Caco-2 (cell line): Measurements from ENCODE around the gene CD74. TPM values are rescaled to one million over a fixed set of nuclear protein-coding genes. Genes with fewer than 3 reads are reported as not detected.

Experiments
- BruUV-seq: library from RNA; stranded (reverse); fragments of 400-500 nt; replicated peaks from 2 replicates; lab custom pipeline; 2021; lab: Mats Ljungman, UMichigan
- CTCF ChIA-PET: fragments of 300-600 bp; sonication (Branson Sonifier 250); formaldehyde crosslinking; loops from one replicate; lab custom pipeline; 2022; ENCODE audit warnings: antibody characterized with exemption; lab: Charles Lee
- POLR2A ChIA-PET: fragments of 300-600 bp; sonication (Branson Sonifier 250); formaldehyde crosslinking; loops from one replicate; lab custom pipeline; 2022; ENCODE audit warnings: antibody characterized with exemption; lab: Charles Lee
- DNase-seq, 2 experiments: peaks; one replicate each; pipeline versions ENCODE4 v3.0.0 to v3.0.0-alpha.2; 2020 to 2022
- H3K27me3 ChIP-seq: replicated peaks from 2 replicates; pipeline ENCODE4 v1.6.0; 2011; ENCODE audit warnings: low read length; ENCODE audit not compliant: control insufficient read depth, insufficient read depth
- H3K36me3 ChIP-seq: 2 replicates; pipeline ENCODE4 v1.5.1; 2011; ENCODE audit warnings: low read length; ENCODE audit not compliant: control insufficient read depth, insufficient read depth
- H3K4me1 ChIP-seq: fragments of 250-450 bp; sonication (Bioruptor Pico); 2 replicates; pipeline ENCODE4 v1.5.1; 2020; ENCODE audit warnings: mild to moderate bottlenecking
- H3K4me3 ChIP-seq: 2 replicates; pipeline ENCODE4 v1.5.1; 2011; ENCODE audit warnings: low read depth, mild to moderate bottlenecking, control low read depth, low read length
- H3K9me3 ChIP-seq: fragments of 250-450 bp; sonication (Bioruptor Pico); 2 replicates; pipeline ENCODE4 v1.5.1; 2020; ENCODE audit warnings: mild to moderate bottlenecking, moderate library complexity
- H3K27ac Mint-ChIP-seq: one replicate; pipeline ENCODE4 v1.8.0; 2022; ENCODE audit warnings: mixed read lengths; ENCODE audit not compliant: unreplicated experiment
- H3K27me3 Mint-ChIP-seq: one replicate; pipeline ENCODE4 v1.8.0; 2022; ENCODE audit warnings: mixed read lengths; ENCODE audit not compliant: insufficient read depth, unreplicated experiment
- H3K36me3 Mint-ChIP-seq: one replicate; pipeline ENCODE4 v1.8.0; 2022; ENCODE audit warnings: mild to moderate bottlenecking, mixed read lengths; ENCODE audit not compliant: insufficient read depth, unreplicated experiment
- H3K4me1 Mint-ChIP-seq: one replicate; pipeline ENCODE4 v1.8.0; 2022; ENCODE audit warnings: low read depth, mixed read lengths; ENCODE audit not compliant: unreplicated experiment
- H3K4me3 Mint-ChIP-seq: one replicate; pipeline ENCODE4 v1.8.0; 2022; ENCODE audit warnings: mild to moderate bottlenecking, moderate library complexity, mixed read lengths; ENCODE audit not compliant: unreplicated experiment
- H3K9me3 Mint-ChIP-seq: one replicate; pipeline ENCODE4 v1.8.0; 2022; ENCODE audit warnings: mixed read lengths; ENCODE audit not compliant: unreplicated experiment
- CTCF ChIP-seq, 2 experiments: fragments of 200-600 bp in 1 of 2; IDR thresholded peaks; 1 replicate in 1 of 2; 2 replicates in 1 of 2; pipeline versions ENCODE4 v1.5.1 to v1.8.0; 2011 to 2022; ENCODE audit warnings: antibody characterized with exemption in 1 of 2, control low read depth in 1 of 2, inconsistent platforms in 1 of 2, low read depth in 1 of 2, low read length in 1 of 2, mild to moderate bottlenecking in 1 of 2, moderate library complexity in 1 of 2; ENCODE audit not compliant: insufficient read depth in 1 of 2, severe bottlenecking in 1 of 2, unreplicated experiment in 1 of 2
- intact Hi-C: fragments of 100-400 bp; cut with micrococcal nuclease; formaldehyde crosslinking; loops from one replicate; pipeline ENCODE4 v1.10.0; 2022; ENCODE audit not compliant: unreplicated experiment
- total RNA-seq: library from RNA; stranded (reverse); gene quantifications from 2 replicates; pipeline ENCODE4 v1.2.3, GENCODE V29; 2022

Gene CD74
- total RNA-seq, 1 experiment from 2014 or later: 59.3 TPM

GRCh38 chr5:150352244-150353031 is 60.3 kb downstream of the CD74 start:
- Histone ChIP-seq H3K4me1 (peaks cover 12% of the 10 kb centered on the region), H3K27me3 (no peaks in the 10 kb centered on the region), H3K9me3 (no peaks in the 10 kb centered on the region), H3K36me3 (no peaks in the 10 kb centered on the region), H3K4me3 (no peak overlapping the region)
- POLR2A ChIA-PET: no interaction called here
- BruUV-seq: no TSS peak
- peaks cover 20% of the 10 kb centered on the region for H3K4me1 Mint-ChIP-seq
- TF ChIP-seq CTCF (IDR thresholded peaks at IDR 0.05; ENCODE audit: insufficient read depth in 1 of 2, low read depth in 1 of 2, low read length in 1 of 2, severe bottlenecking in 1 of 2, unreplicated experiment in 1 of 2): no peak
- H3K36me3 Mint-ChIP-seq: no peaks in the 10 kb centered on the region
- H3K4me3 Mint-ChIP-seq: no peak overlapping the region
- no peaks in the 10 kb centered on the region for H3K9me3 Mint-ChIP-seq
- CTCF ChIA-PET: no interaction called here
- intact Hi-C loops: no loop called here
- DNase-seq: no peak
- no peaks in the 10 kb centered on the region for H3K27me3 Mint-ChIP-seq
- H3K27ac Mint-ChIP-seq: no peak overlapping the region

Other genes starting within 250 kb of the CD74 start
- gene CDX1, start 246.1 kb downstream of the CD74 start, total RNA-seq: 0.29 and 0.65 TPM in 2 replicates
- gene SLC6A7, start 222.8 kb downstream of the CD74 start, total RNA-seq: not detected in 2 replicates
- not detected in 2 replicates for gene CAMK2A, start 123.1 kb downstream of the CD74 start, total RNA-seq
- gene ARSI, start 110.0 kb downstream of the CD74 start, total RNA-seq: 0.52 and 0.65 TPM in 2 replicates
- 112 and 123 TPM in 2 replicates for gene TCOF1, start 55.2 kb downstream of the CD74 start, total RNA-seq
- 2,300 and 2,382 TPM in 2 replicates for gene RPS14, start 36.8 kb upstream of the CD74 start, total RNA-seq
- 106 and 110 TPM in 2 replicates for gene NDST1, start 95.2 kb upstream of the CD74 start, total RNA-seq
- 22.4 and 25.1 TPM in 2 replicates for gene SYNPO, start 227.8 kb upstream of the CD74 start, total RNA-seq
- gene MYOZ3, start 248.3 kb upstream of the CD74 start, total RNA-seq: not detected in 2 replicates